ENCODE results near the gene DSC1. TPM values are rescaled to one million over a fixed set of nuclear protein-coding genes. Genes with fewer than 3 reads are reported as not detected.
A peak's percentile ranks its signal among the peaks of the same experiment; 100 is the strongest.

DSC1 gene, protein sequence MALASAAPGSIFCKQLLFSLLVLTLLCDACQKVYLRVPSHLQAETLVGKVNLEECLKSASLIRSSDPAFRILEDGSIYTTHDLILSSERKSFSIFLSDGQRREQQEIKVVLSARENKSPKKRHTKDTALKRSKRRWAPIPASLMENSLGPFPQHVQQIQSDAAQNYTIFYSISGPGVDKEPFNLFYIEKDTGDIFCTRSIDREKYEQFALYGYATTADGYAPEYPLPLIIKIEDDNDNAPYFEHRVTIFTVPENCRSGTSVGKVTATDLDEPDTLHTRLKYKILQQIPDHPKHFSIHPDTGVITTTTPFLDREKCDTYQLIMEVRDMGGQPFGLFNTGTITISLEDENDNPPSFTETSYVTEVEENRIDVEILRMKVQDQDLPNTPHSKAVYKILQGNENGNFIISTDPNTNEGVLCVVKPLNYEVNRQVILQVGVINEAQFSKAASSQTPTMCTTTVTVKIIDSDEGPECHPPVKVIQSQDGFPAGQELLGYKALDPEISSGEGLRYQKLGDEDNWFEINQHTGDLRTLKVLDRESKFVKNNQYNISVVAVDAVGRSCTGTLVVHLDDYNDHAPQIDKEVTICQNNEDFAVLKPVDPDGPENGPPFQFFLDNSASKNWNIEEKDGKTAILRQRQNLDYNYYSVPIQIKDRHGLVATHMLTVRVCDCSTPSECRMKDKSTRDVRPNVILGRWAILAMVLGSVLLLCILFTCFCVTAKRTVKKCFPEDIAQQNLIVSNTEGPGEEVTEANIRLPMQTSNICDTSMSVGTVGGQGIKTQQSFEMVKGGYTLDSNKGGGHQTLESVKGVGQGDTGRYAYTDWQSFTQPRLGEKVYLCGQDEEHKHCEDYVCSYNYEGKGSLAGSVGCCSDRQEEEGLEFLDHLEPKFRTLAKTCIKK
- total RNA-seq (2021; ENCODE audit: unreplicated experiment), result not detected
- polyA plus RNA-seq (2012), result 0.04 and 0.05 TPM in 2 replicates
- Bru-seq, nascent RNA, result percentile 5 among the genes with signal in this experiment
- BruChase-seq, experiment 1, labeled RNA remaining after a 6-hour chase, result percentile 4 among the genes with signal in this experiment
- BruChase-seq, experiment 2, labeled RNA remaining after a 2-hour chase, result percentile 7 among the genes with signal in this experiment
- long read RNA-seq, result 0 reads

DNA sequence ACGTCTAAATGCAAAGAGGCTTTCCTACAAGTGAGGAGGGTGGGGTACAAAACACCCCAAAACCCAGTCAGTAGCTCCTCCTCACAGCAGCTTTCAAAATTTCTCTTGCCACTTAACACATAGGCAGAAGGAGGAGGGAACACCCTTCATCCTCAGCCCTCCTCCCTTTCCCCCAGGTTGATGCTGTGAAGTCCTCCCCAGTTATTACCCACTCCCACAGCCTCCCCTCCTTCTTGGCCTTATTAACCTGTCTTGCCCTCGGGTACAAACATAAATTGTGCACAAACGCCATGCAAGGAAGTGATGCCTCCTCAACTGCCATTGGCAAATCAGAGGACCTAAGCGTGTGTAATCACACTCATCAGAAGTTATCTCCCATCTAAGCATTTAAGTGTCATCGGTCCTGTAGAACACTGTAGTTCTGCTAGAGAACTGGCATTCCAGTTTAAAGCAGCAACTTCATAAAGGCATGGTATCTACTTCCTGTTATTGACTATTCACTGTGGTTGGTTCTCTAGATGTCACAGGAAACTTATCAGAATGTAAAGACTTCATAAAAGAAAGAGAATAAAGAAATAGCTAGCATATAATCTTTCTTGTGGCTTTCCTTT lies at the start of gene DSC1:
Gene DSC1, minus strand, starts transcription at position 32 of the 611 bp plus-strand sequence. CDS start 262 bp downstream, outside the sequence.
- Histone ChIP-seq H3K36me3 (ENCODE audit: control insufficient read depth in 1 of 2, insufficient read depth in 2 of 2, low read length in 2 of 2) (no peaks in the 10 kb centered on the region), H3K4me2 (ENCODE audit: low read length) (no peak within 1 kb of the TSS), H3K27ac (ENCODE audit: low read depth, low read length) (no peak within 1 kb of the TSS), H3K27me3 (ENCODE audit: insufficient read depth, low read length) (no peaks in the 10 kb centered on the region), H3K4me3 (replicated peaks in 1 of 2; ENCODE audit: low read depth in 1 of 2, low read length in 2 of 2) (no peak within 1 kb of the TSS), H3K9me3 (ENCODE audit: control insufficient read depth in 1 of 2, insufficient read depth in 1 of 2, low read depth in 1 of 2, low read length in 2 of 2) (no peaks in the 10 kb centered on the region), H3K9ac (ENCODE audit: low read length) (no peak within 1 kb of the TSS), H3K79me2 (ENCODE audit: insufficient read depth, low read length) (no peaks in the 10 kb centered on the region), H2AFZ (ENCODE audit: low read depth, low read length, poor library complexity, severe bottlenecking) (peak within 1 kb of the TSS; percentile 27), H3K9me2 (ENCODE audit: insufficient read depth) (no peaks in the 10 kb centered on the region), H4K20me1 (ENCODE audit: insufficient read depth) (no peaks in the 10 kb centered on the region), H3K4me1 (ENCODE audit: control insufficient read depth in 1 of 2, insufficient read depth in 2 of 2, low read length in 2 of 2) (no peaks in the 10 kb centered on the region)
- ChIA-PET RAD21 (ENCODE audit: low non-redundant PET in 1 of 2, low total read pairs in 2 of 2, uncharacterized antibody in 2 of 2, unreplicated experiment in 2 of 2) (no interaction called here), CTCF (no interaction called here), POLR2A (no interaction called here)
- no TSS peak for BruUV-seq (replicated peaks)
- ATAC-seq, result no peak
- no peak for TF ChIP-seq ELF1 (IDR thresholded peaks at IDR 0.05; ENCODE audit: borderline replicate concordance, low read depth)
- no peak for TF ChIP-seq ZNF274 (IDR thresholded peaks at IDR 0.05; ENCODE audit: low read depth, low read length)
- TF ChIP-seq POLR2AphosphoS5 (IDR thresholded peaks at IDR 0.05; ENCODE audit: low read depth, low read length), result no peak
- no peak for TF ChIP-seq JUND (IDR thresholded peaks at IDR 0.05)
- no peak for TF ChIP-seq POLR2A (IDR thresholded peaks at IDR 0.05; ENCODE audit: borderline replicate concordance, extremely low read depth, insufficient read depth, insufficient read length)
- TF ChIP-seq, protein P1, sequence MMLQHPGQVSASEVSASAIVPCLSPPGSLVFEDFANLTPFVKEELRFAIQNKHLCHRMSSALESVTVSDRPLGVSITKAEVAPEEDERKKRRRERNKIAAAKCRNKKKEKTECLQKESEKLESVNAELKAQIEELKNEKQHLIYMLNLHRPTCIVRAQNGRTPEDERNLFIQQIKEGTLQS (IDR thresholded peaks at IDR 0.05), result no peak
- TF ChIP-seq YY1 (IDR thresholded peaks at IDR 0.05; ENCODE audit: extremely low read depth, insufficient replicate concordance, low read depth, low read length), result no peak
- TF ChIP-seq EZH2 (IDR thresholded peaks at IDR 0.05), result no peak
- TF ChIP-seq CEBPB (IDR thresholded peaks at IDR 0.05; ENCODE audit: low read depth), result no peak
- no peak for TF ChIP-seq SRF (IDR thresholded peaks at IDR 0.05; ENCODE audit: low read depth)
- no peak for TF ChIP-seq TCF7L2 (IDR thresholded peaks at IDR 0.05; ENCODE audit: borderline replicate concordance, extremely low read depth, insufficient read depth, insufficient read length)
- no peak for TF ChIP-seq SP1 (IDR thresholded peaks at IDR 0.05; ENCODE audit: low read depth)
- TF ChIP-seq ZBTB33 (IDR thresholded peaks at IDR 0.05; ENCODE audit: extremely low read depth, insufficient replicate concordance, low read length), result no peak
- TF ChIP-seq SIN3A (IDR thresholded peaks at IDR 0.05; ENCODE audit: low read depth), result no peak
- no peak for TF ChIP-seq EGR1 (IDR thresholded peaks at IDR 0.05; ENCODE audit: low read depth)
- TF ChIP-seq CTCF (IDR thresholded peaks at IDR 0.05 in 2 of 3, conservative IDR thresholded peaks at IDR 0.05 in 1 of 3; ENCODE audit: borderline replicate concordance in 1 of 3, insufficient read depth in 1 of 3, low read depth in 2 of 3, low read length in 2 of 3), result no peak
- TF ChIP-seq, protein P2, sequence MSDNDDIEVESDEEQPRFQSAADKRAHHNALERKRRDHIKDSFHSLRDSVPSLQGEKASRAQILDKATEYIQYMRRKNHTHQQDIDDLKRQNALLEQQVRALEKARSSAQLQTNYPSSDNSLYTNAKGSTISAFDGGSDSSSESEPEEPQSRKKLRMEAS (IDR thresholded peaks at IDR 0.05), result no peak
- TF ChIP-seq CBX3 (IDR thresholded peaks at IDR 0.05; ENCODE audit: low read depth), result no peak
- intact Hi-C loops (cut with micrococcal nuclease), result no loop called here
- DNase-seq (ENCODE audit: low read depth, low spot score), result no peak

Measured in HCT116 (cell line).